ENCODE measurements around the gene ANGPTL8.

The ANGPTL8 gene

GRCh38 chr19:11227195-11227886 is 12.1 kb upstream of the ANGPTL8 start:
- DNase-seq (ENCODE audit: low read depth) = no peak
- TF ChIP-seq CTCF (conservative IDR thresholded peaks at IDR 0.05; ENCODE audit: low read length) = no peak
- no peak overlapping the region for H3K4me3 ChIP-seq (ENCODE audit: low read length)

GRCh38 chr19:11230621-11231386 is 8.6 kb upstream of the ANGPTL8 start:
- DNase-seq (ENCODE audit: low read depth) = no peak
- no peak overlapping the region for H3K4me3 ChIP-seq (ENCODE audit: low read length)
- TF ChIP-seq CTCF (conservative IDR thresholded peaks at IDR 0.05; ENCODE audit: low read length) = no peak

- no peak for TF ChIP-seq CTCF (conservative IDR thresholded peaks at IDR 0.05; ENCODE audit: low read length)
- DNase-seq (ENCODE audit: low read depth) = no peak
Observed at GRCh38 chr19:11232555-11232954, 6.9 kb upstream of the ANGPTL8 start.

GRCh38 chr19:11233073-11233472 is 6.3 kb upstream of the ANGPTL8 start:
- TF ChIP-seq CTCF (conservative IDR thresholded peaks at IDR 0.05; ENCODE audit: low read length) = no peak
- no peak overlapping the region for H3K4me3 ChIP-seq (ENCODE audit: low read length)
- no peak for DNase-seq (ENCODE audit: low read depth)

More at GRCh38 chr19:11232555-11232954, 6.9 kb upstream of the ANGPTL8 start:
- H3K4me3 ChIP-seq (ENCODE audit: low read length) = no peak overlapping the region

- DNase-seq (ENCODE audit: low read depth) = no peak
- no peak overlapping the region for H3K4me3 ChIP-seq (ENCODE audit: low read length)
- TF ChIP-seq CTCF (conservative IDR thresholded peaks at IDR 0.05; ENCODE audit: low read length) = no peak
Observed at GRCh38 chr19:11234486-11235075, 4.8 kb upstream of the ANGPTL8 start.

GRCh38 chr19:11236324-11237301 is 2.8 kb upstream of the ANGPTL8 start:
- TF ChIP-seq CTCF (conservative IDR thresholded peaks at IDR 0.05; ENCODE audit: low read length) = no peak
- no peak overlapping the region for H3K4me3 ChIP-seq (ENCODE audit: low read length)
- no peak for DNase-seq (ENCODE audit: low read depth)

All from AG10803 (cell line).